Fibroblast of lung (primary cell): Measurements from ENCODE around the gene DOCK8. TPM values are rescaled to one million over a fixed set of nuclear protein-coding genes. Genes with fewer than 3 reads are reported as not detected.

ENCODE experiments used
- DNase-seq, 2 donors: peaks; one replicate each; pipeline versions ENCODE4 v3.0.0 to v3.0.0-alpha.2; 2010; ENCODE audit warnings: low read depth in 2 of 2
- H2AFZ ChIP-seq: 2 replicates; pipeline ENCODE4 v1.5.1; 2012; ENCODE audit warnings: low read length, control low read depth, inconsistent platforms
- H3K27ac ChIP-seq: 2 replicates; pipeline ENCODE4 v1.5.1; 2011; ENCODE audit warnings: low read length, control low read depth; ENCODE audit not compliant: insufficient read depth
- H3K27me3 ChIP-seq: 2 replicates; pipeline ENCODE4 v1.5.1; 2011; ENCODE audit warnings: mild to moderate bottlenecking, low read length; ENCODE audit not compliant: control insufficient read depth, insufficient read depth
- H3K36me3 ChIP-seq: 2 replicates; pipeline ENCODE4 v1.5.1; 2011; ENCODE audit warnings: low read length; ENCODE audit not compliant: control insufficient read depth, insufficient read depth
- H3K4me1 ChIP-seq: 2 replicates; pipeline ENCODE4 v1.5.1; 2011; ENCODE audit warnings: low read length; ENCODE audit not compliant: control insufficient read depth, insufficient read depth; ENCODE audit errors: extremely low read depth
- H3K4me2 ChIP-seq: 2 replicates; pipeline ENCODE4 v1.5.1; 2011; ENCODE audit warnings: low read length, control low read depth; ENCODE audit not compliant: insufficient read depth; ENCODE audit errors: extremely low read depth
- H3K4me3 ChIP-seq, 4 experiments: fragments of 200-600 bp in 1 of 4; sonication (generic) in 1 of 4; replicated peaks in 1 of 4; 2 replicates each; pipeline ENCODE4 v1.5.1; 2011 to 2016; ENCODE audit warnings: low read length in 4 of 4, low read depth in 3 of 4, mild to moderate bottlenecking in 3 of 4, control low read depth in 2 of 4, inconsistent platforms in 1 of 4, mixed read lengths in 1 of 4; ENCODE audit not compliant: insufficient read depth in 1 of 4; ENCODE audit errors: control extremely low read depth in 1 of 4
- H3K79me2 ChIP-seq: 2 replicates; pipeline ENCODE4 v1.5.1; 2012; ENCODE audit warnings: mild to moderate bottlenecking, low read length, inconsistent platforms; ENCODE audit not compliant: control insufficient read depth, insufficient read depth
- H3K9ac ChIP-seq: 2 replicates; pipeline ENCODE4 v1.5.1; 2011; ENCODE audit warnings: mild to moderate bottlenecking, low read length, control low read depth; ENCODE audit not compliant: insufficient read depth
- H3K9me3 ChIP-seq: 2 replicates; pipeline ENCODE4 v1.5.1; 2012; ENCODE audit warnings: low read depth, low read length; ENCODE audit not compliant: control insufficient read depth, insufficient read depth
- H4K20me1 ChIP-seq: 2 replicates; pipeline ENCODE4 v1.5.1; 2011; ENCODE audit warnings: low read length; ENCODE audit not compliant: control insufficient read depth, insufficient read depth; ENCODE audit errors: extremely low read depth
- EZH2 ChIP-seq: IDR thresholded peaks from 2 replicates; pipeline ENCODE4 v1.5.1; 2012; ENCODE audit warnings: low read length, control low read depth, mild to moderate bottlenecking; ENCODE audit errors: missing control alignments
- polyA plus RNA-seq, 2 donors: library from polyadenylated mRNA; depleted of rRNA in 1 of 2; stranded (reverse) in 1 of 2; unstranded in 1 of 2; fragments of >200 nt; gene quantifications; 2 replicates each; pipeline ENCODE4 v1.2.1, GENCODE V29; 2011 to 2012; ENCODE audit warnings: missing spikeins in 1 of 2
- total RNA-seq: library from RNA; depleted of rRNA; stranded (reverse); fragments of >200 nt; gene quantifications from 2 replicates; pipeline ENCODE4 v1.2.1, GENCODE V29; 2014
- TF ChIP-seq, protein P1 (sequence below), 2 donors: IDR thresholded peaks in 1 of 2; conservative IDR thresholded peaks in 1 of 2; 1 replicate in 1 of 2; 2 replicates in 1 of 2; pipeline ENCODE4 v1.5.1; 2011 to 2012; ENCODE audit warnings: low read length in 2 of 2, control low read depth in 1 of 2, inconsistent platforms in 1 of 2, low read depth in 1 of 2, mild to moderate bottlenecking in 1 of 2

DOCK8 gene
- total and polyA plus RNA-seq, 2 donors (not counting 1 experiment from before 2014, with no cell fraction given) = under 0.01 TPM; not detected in 1

- no peak for DNase-seq
- no peaks in the 10 kb centered on the region for H3K4me1 ChIP-seq
- H3K9ac ChIP-seq = no peak overlapping the region
Observed at GRCh38 chr9:312596-313320, 98.1 kb downstream of the DOCK8 start.

DNA sequence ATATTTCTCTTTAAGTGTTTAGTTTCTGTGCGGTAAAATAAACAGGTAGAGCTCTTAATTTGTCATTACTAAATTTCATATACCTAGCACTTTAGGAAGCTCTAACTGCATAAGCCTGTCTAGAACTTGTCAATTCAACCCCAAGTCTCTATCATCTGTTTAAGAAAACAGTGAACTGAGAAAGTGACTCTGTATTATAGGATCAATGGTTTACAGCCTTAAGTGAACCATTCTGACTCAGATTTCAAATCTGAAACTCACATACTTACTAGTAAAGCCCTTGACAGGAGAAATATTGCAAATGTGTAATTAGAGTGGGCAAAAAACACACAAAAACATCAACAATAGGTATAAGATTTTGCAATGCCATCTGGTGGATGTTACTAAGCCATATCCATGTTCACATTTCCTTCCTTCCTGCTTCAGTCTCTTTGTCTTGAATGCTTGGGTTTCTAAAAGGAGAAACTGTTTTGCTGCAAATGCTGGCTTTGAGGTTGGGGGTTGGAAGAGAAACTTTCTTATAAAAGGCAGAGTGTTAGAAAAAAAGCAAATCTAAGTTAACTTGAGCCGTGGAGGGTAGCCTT is 101.8 kb downstream of the DOCK8 start:
- no peaks in the 10 kb centered on the region for H3K4me1 ChIP-seq
- H3K79me2 ChIP-seq = no peaks in the 10 kb centered on the region
- TF ChIP-seq, protein P1, sequence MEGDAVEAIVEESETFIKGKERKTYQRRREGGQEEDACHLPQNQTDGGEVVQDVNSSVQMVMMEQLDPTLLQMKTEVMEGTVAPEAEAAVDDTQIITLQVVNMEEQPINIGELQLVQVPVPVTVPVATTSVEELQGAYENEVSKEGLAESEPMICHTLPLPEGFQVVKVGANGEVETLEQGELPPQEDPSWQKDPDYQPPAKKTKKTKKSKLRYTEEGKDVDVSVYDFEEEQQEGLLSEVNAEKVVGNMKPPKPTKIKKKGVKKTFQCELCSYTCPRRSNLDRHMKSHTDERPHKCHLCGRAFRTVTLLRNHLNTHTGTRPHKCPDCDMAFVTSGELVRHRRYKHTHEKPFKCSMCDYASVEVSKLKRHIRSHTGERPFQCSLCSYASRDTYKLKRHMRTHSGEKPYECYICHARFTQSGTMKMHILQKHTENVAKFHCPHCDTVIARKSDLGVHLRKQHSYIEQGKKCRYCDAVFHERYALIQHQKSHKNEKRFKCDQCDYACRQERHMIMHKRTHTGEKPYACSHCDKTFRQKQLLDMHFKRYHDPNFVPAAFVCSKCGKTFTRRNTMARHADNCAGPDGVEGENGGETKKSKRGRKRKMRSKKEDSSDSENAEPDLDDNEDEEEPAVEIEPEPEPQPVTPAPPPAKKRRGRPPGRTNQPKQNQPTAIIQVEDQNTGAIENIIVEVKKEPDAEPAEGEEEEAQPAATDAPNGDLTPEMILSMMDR (conservative IDR thresholded peaks at IDR 0.05 in 1 of 2, IDR thresholded peaks at IDR 0.05 in 1 of 2; ENCODE audit: low read depth in 1 of 2, low read length in 2 of 2) = no peak
- TF ChIP-seq EZH2 = no peak
- H4K20me1 ChIP-seq = no peaks in the 10 kb centered on the region
- no peak for DNase-seq
- H3K4me2 ChIP-seq = no peak overlapping the region
- H2AFZ ChIP-seq = no peak overlapping the region
- H3K4me3 ChIP-seq = no peak overlapping the region
- no peaks in the 10 kb centered on the region for H3K9me3 ChIP-seq
- H3K9ac ChIP-seq = no peak overlapping the region
- no peaks in the 10 kb centered on the region for H3K27me3 ChIP-seq
- H3K27ac ChIP-seq = no peak overlapping the region
- H3K36me3 ChIP-seq = no peaks in the 10 kb centered on the region

More at GRCh38 chr9:312596-313320, 98.1 kb downstream of the DOCK8 start:
- no peak overlapping the region for H2AFZ ChIP-seq
- no peaks in the 10 kb centered on the region for H3K9me3 ChIP-seq
- no peak for TF ChIP-seq EZH2
- TF ChIP-seq, protein P1 (conservative IDR thresholded peaks at IDR 0.05 in 1 of 2, IDR thresholded peaks at IDR 0.05 in 1 of 2; ENCODE audit: low read depth in 1 of 2, low read length in 2 of 2) = no peak
- H4K20me1 ChIP-seq = no peaks in the 10 kb centered on the region
- no peak overlapping the region for H3K27ac ChIP-seq
- H3K4me3 ChIP-seq = no peak overlapping the region
- no peaks in the 10 kb centered on the region for H3K79me2 ChIP-seq
- no peaks in the 10 kb centered on the region for H3K27me3 ChIP-seq
- H3K4me2 ChIP-seq = no peak overlapping the region
- H3K36me3 ChIP-seq = no peaks in the 10 kb centered on the region

DNA sequence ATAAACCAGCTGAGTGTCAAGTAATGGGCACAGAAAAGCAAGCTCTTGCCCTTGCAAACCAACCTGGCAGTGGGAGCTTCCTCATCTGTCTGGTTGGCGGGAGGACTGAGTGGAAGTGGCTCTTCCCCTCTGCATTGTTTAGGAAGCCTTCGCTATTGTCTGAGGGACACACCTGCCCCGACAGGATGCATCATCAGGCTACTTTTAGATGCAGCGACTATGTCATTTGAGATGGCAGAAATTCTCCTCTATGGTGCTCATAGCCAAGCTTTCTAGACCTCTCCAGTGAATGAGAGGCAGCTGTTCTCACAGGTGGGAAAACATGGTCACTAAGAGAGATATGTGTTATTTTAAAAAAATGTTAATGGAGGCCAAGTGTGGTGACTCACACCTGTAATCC is 104.0 kb downstream of the DOCK8 start:
- no peaks in the 10 kb centered on the region for H3K36me3 ChIP-seq
- H3K27me3 ChIP-seq = no peaks in the 10 kb centered on the region
- no peaks in the 10 kb centered on the region for H4K20me1 ChIP-seq
- no peak overlapping the region for H3K9ac ChIP-seq
- H3K4me3 ChIP-seq = no peak overlapping the region
- no peak overlapping the region for H3K27ac ChIP-seq
- H3K4me1 ChIP-seq = no peaks in the 10 kb centered on the region
- no peak for DNase-seq
- no peak overlapping the region for H3K4me2 ChIP-seq
- H3K79me2 ChIP-seq = no peaks in the 10 kb centered on the region
- no peak overlapping the region for H2AFZ ChIP-seq
- no peak for TF ChIP-seq EZH2
- TF ChIP-seq, protein P1 (conservative IDR thresholded peaks at IDR 0.05 in 1 of 2, IDR thresholded peaks at IDR 0.05 in 1 of 2; ENCODE audit: low read depth in 1 of 2, low read length in 2 of 2) = no peak
- no peaks in the 10 kb centered on the region for H3K9me3 ChIP-seq
